ENCODE results near the gene TNRC6C.

DNA sequence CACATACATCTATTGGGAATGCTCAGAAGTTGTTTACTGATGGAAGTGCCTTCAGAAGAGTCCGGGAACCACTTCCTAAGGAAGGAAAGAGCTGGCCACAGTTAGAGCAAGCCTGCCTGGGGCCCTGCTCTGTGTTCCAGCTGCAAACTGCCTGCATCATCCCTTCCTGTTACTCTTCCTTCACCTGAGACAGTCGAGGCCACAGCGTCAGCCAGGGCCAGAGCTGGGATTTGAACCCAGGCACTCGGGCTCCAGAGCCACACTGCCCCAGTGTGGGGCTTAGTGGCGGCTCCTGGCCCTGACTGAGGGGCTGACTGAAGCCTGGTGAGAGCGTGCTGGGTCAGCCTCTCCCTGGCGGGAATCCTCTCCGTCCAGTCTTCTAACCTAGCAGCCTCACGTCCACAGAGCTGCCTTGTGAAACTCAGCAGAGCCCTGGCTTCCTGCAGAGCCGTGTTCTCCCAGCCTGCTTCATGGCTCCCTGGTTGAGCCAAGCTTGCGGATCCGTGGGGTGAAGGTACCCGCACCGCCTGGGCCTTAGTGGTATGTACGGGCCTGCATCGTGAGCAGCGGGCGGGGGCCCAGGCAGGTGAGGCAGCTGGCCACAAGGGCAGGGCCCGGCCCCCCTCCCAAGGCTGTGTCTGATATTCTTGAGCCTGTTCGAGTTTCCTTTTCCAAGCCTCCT lies 183.1 kb downstream of the TNRC6C start:
- TF ChIP-seq GATA2 (IDR thresholded peaks at IDR 0.05; ENCODE audit: low read depth, low read length) (no peak), GATA3 (IDR thresholded peaks at IDR 0.05; ENCODE audit: low read depth, low read length) (no peak)

Data from SH-SY5Y (cell line).